Measurements from ENCODE around the gene CYP2R1.

- TF ChIP-seq CTCF (IDR thresholded peaks at IDR 0.05) (no peak), POLR2A (IDR thresholded peaks at IDR 0.05) (no peak), POLR2AphosphoS5 (IDR thresholded peaks at IDR 0.05) (no peak)
These were observed 38.3 kb upstream of the CYP2R1 start for GRCh38 chr11:14930369-14930768.

Measured in gastroesophageal sphincter (tissue), 3 donors.